MCF 10A (cell line): ENCODE data around the gene MLYCD. TPM values are rescaled to one million over a fixed set of nuclear protein-coding genes. Genes with fewer than 3 reads are reported as not detected.

Source experiments
- Bru-seq: library from RNA; stranded (reverse); fragments of 400-500 nt; gene quantifications from one replicate; lab custom pipeline; 2021; lab: Mats Ljungman, UMichigan
- BruChase-seq, 2 experiments: library from RNA; stranded (reverse); fragments of 400-500 nt; gene quantifications; one replicate each; lab custom pipeline; 2021; lab: Mats Ljungman, UMichigan
- BruUV-seq: library from RNA; stranded (reverse); fragments of 400-500 nt; replicated peaks from 2 replicates; lab custom pipeline; 2021; lab: Mats Ljungman, UMichigan
- CTCF ChIA-PET: fragments of 300-600 bp; sonication (Branson Sonifier 250); formaldehyde crosslinking; extraction: SDS; loops from one replicate; lab custom pipeline; 2021; ENCODE audit warnings: antibody characterized with exemption, inconsistent platforms; lab: Yijun Ruan, JAX
- POLR2A ChIA-PET: fragments of 300-600, 350-650 bp; sonication (Branson Sonifier 250); formaldehyde crosslinking; extraction: SDS; loops from one replicate; lab custom pipeline; 2020; ENCODE audit warnings: antibody characterized with exemption, inconsistent platforms; lab: Yijun Ruan, JAX
- DNase-seq: peaks from one replicate; pipeline ENCODE4 v3.0.0-alpha.2; 2018; ENCODE audit not compliant: unreplicated experiment
- H3K27ac Mint-ChIP-seq: one replicate; pipeline ENCODE4 v1.8.0; 2022; ENCODE audit warnings: mild to moderate bottlenecking, low read depth, mixed read lengths; ENCODE audit not compliant: unreplicated experiment
- H3K27me3 Mint-ChIP-seq: one replicate; pipeline ENCODE4 v1.8.0; 2022; ENCODE audit warnings: mixed read lengths; ENCODE audit not compliant: insufficient read depth, unreplicated experiment
- H3K36me3 Mint-ChIP-seq: one replicate; pipeline ENCODE4 v1.8.0; 2022; ENCODE audit warnings: mild to moderate bottlenecking, moderate library complexity, mixed read lengths; ENCODE audit not compliant: insufficient read depth, unreplicated experiment
- H3K4me1 Mint-ChIP-seq: one replicate; pipeline ENCODE4 v1.8.0; 2022; ENCODE audit warnings: mixed read lengths; ENCODE audit not compliant: insufficient read depth, unreplicated experiment
- H3K4me3 Mint-ChIP-seq: one replicate; pipeline ENCODE4 v1.8.0; 2022; ENCODE audit warnings: mild to moderate bottlenecking, moderate library complexity, mixed read lengths; ENCODE audit not compliant: unreplicated experiment
- H3K9me3 Mint-ChIP-seq: one replicate; pipeline ENCODE4 v1.8.0; 2022; ENCODE audit warnings: mixed read lengths; ENCODE audit not compliant: unreplicated experiment
- CTCF ChIP-seq: fragments of 200-600 bp; IDR thresholded peaks from one replicate; pipeline ENCODE4 v1.8.0; 2022; ENCODE audit warnings: antibody characterized with exemption, mild to moderate bottlenecking; ENCODE audit not compliant: unreplicated experiment
- intact Hi-C: fragments of 100-400 bp; cut with micrococcal nuclease; formaldehyde crosslinking; loops from 2 replicates; pipeline ENCODE4 v1.14.1; 2022
- long read RNA-seq: library from polyadenylated mRNA; stranded (forward); transcript quantifications from one replicate; pipeline ENCODE4 v2.0.0, GENCODE V29; 2022
- total RNA-seq: library from RNA; stranded (reverse); gene quantifications from 2 replicates; pipeline ENCODE4 v1.2.3, GENCODE V29; 2022

Gene MLYCD
- total RNA-seq, result 2.5 and 3.3 TPM in 2 replicates
- percentile 56 among the genes with signal in this experiment for Bru-seq, nascent RNA
- percentile 41 among the genes with signal in this experiment for BruChase-seq, experiment 1, labeled RNA remaining after a 6-hour chase
- BruChase-seq, experiment 2, labeled RNA remaining after a 2-hour chase, result percentile 53 among the genes with signal in this experiment
- long read RNA-seq, full-length matches to known transcripts, result 16 of 16 reads
- long read RNA-seq, partial matches to known transcripts, result 0 of 16 reads
- long read RNA-seq, other reads (novel, unspliced or antisense), result 0 of 16 reads

GRCh38 chr16:83898463-83899271, at the start of gene MLYCD:
Gene MLYCD (plus strand): TSS chr16:83899115. CDS start chr16:83899145, 30 bp downstream.
- Mint-ChIP-seq H3K4me3 (peak within 1 kb of the TSS; percentile 80), H3K9me3 (no peaks in the 10 kb centered on the region), H3K27ac (peak within 1 kb of the TSS; percentile 6), H3K27me3 (no peaks in the 10 kb centered on the region), H3K4me1 (peaks cover 6% of the 10 kb centered on the region), H3K36me3 (no peaks in the 10 kb centered on the region)
- no TSS peak for BruUV-seq
- intact Hi-C loops, result no loop called here
- TF ChIP-seq CTCF, result no peak
- peak; percentile 51 for DNase-seq
- CTCF ChIA-PET, result interaction anchor here (1.6 to 2.0 kb wide), 2 partner anchors 12 to 29 kb away, joined by 4 to 9 read pairs; no protein-coding TSS in a partner anchor
- POLR2A ChIA-PET, result interaction anchor here (0.6 to 1.6 kb wide), 8 partner anchors 9 to 217 kb away, joined by 3 to 9 read pairs (median 4); partner anchors contain the start of gene OSGIN1

- intact Hi-C loops, result no loop called here
- Mint-ChIP-seq H3K4me3 (no peak overlapping the region), H3K36me3 (no peaks in the 10 kb centered on the region), H3K27ac (no peak overlapping the region), H3K27me3 (peaks cover 19% of the 10 kb centered on the region), H3K9me3 (no peaks in the 10 kb centered on the region), H3K4me1 (peaks cover 14% of the 10 kb centered on the region)
- no peak for TF ChIP-seq CTCF
- ChIA-PET POLR2A (no interaction called here), CTCF (interaction anchor here (0.8 to 1.3 kb wide), 3 partner anchors 23 to 80 kb away, joined by 3 to 4 read pairs (median 3); no protein-coding TSS in a partner anchor)
- no TSS peak for BruUV-seq
- DNase-seq, result no peak
Observed at GRCh38 chr16:83849421-83849820, 49.5 kb upstream of the MLYCD start.

GRCh38 chr16:83850947-83851346, 48.0 kb upstream of the MLYCD start:
- ChIA-PET CTCF (interaction anchor here (0.6 to 1.4 kb wide), 3 partner anchors 24 to 601 kb away, joined by 4 to 5 read pairs (median 5); no protein-coding TSS in a partner anchor), POLR2A (no interaction called here)
- Mint-ChIP-seq H3K27me3 (peaks cover 19% of the 10 kb centered on the region), H3K36me3 (no peaks in the 10 kb centered on the region), H3K4me3 (no peak overlapping the region), H3K9me3 (no peaks in the 10 kb centered on the region), H3K4me1 (peaks cover 14% of the 10 kb centered on the region), H3K27ac (no peak overlapping the region)
- no peak for DNase-seq
- no peak for TF ChIP-seq CTCF
- no TSS peak for BruUV-seq
- intact Hi-C loops, result no loop called here

GRCh38 chr16:83851473-83851872, 47.4 kb upstream of the MLYCD start:
- no peak for TF ChIP-seq CTCF
- DNase-seq, result no peak
- BruUV-seq, result no TSS peak
- Mint-ChIP-seq H3K27me3 (peaks cover 19% of the 10 kb centered on the region), H3K36me3 (no peaks in the 10 kb centered on the region), H3K9me3 (no peaks in the 10 kb centered on the region), H3K4me1 (peaks cover 14% of the 10 kb centered on the region), H3K4me3 (no peak overlapping the region), H3K27ac (no peak overlapping the region)
- intact Hi-C loops, result no loop called here
- CTCF ChIA-PET, result interaction anchor here (1.1 to 1.4 kb wide), 2 partner anchors 25 to 26 kb away, joined by 5 read pairs; no protein-coding TSS in a partner anchor
- POLR2A ChIA-PET, result no interaction called here
